SJSA1 (cell line): Measurements from ENCODE around the gene KTN1. TPM values are rescaled to one million over a fixed set of nuclear protein-coding genes. Genes with fewer than 3 reads are reported as not detected.

Experiments
- DNase-seq, 2 experiments: peaks; one replicate each; pipeline ENCODE4 v3.0.0-alpha.2; 2015 to 2020; ENCODE audit warnings: low spot score in 2 of 2, low read depth in 1 of 2
- H3K27ac ChIP-seq: fragments of 250-450 bp; sonication (Bioruptor Pico); 2 replicates; pipeline ENCODE4 v1.5.1; 2020; ENCODE audit warnings: mild to moderate bottlenecking, moderate library complexity
- H3K27me3 ChIP-seq: fragments of 250-450 bp; sonication (Bioruptor Pico); replicated peaks from 2 replicates; pipeline ENCODE4 v1.5.1; 2020; ENCODE audit warnings: mild to moderate bottlenecking, moderate library complexity
- H3K36me3 ChIP-seq: fragments of 250-450 bp; sonication (Bioruptor Pico); 2 replicates; pipeline ENCODE4 v1.5.1; 2020; ENCODE audit warnings: mild to moderate bottlenecking
- H3K4me1 ChIP-seq: fragments of 250-450 bp; sonication (Bioruptor Pico); replicated peaks from 2 replicates; pipeline ENCODE4 v1.6.1; 2021; ENCODE audit warnings: mild to moderate bottlenecking
- H3K4me3 ChIP-seq: fragments of 250-450 bp; sonication (Bioruptor Pico); 2 replicates; pipeline ENCODE4 v1.5.1; 2020; ENCODE audit warnings: mild to moderate bottlenecking
- H3K9me3 ChIP-seq: fragments of 250-450 bp; sonication (Bioruptor Pico); replicated peaks from 2 replicates; pipeline ENCODE4 v1.5.1; 2020; ENCODE audit warnings: mild to moderate bottlenecking
- total RNA-seq: library from RNA; depleted of rRNA; stranded (reverse); fragments of >200 nt; shearing (Covaris generic); gene quantifications from 2 replicates; pipeline ENCODE4 v1.2.3, GENCODE V29; 2014

Gene KTN1
- total RNA-seq, 1 experiment from 2014 or later, result 247 TPM

GRCh38 chr14:55645145-55645544, 65.1 kb downstream of the KTN1 start:
- Histone ChIP-seq H3K9me3 (no peaks in the 10 kb centered on the region), H3K4me1 (no peaks in the 10 kb centered on the region), H3K4me3 (no peak overlapping the region), H3K36me3 (peaks cover 84% of the 10 kb centered on the region), H3K27ac (no peak overlapping the region), H3K27me3 (no peaks in the 10 kb centered on the region)
- DNase-seq, result no peak

GRCh38 chr14:55645845-55646832, 66.1 kb downstream of the KTN1 start:
- Histone ChIP-seq H3K27ac (no peak overlapping the region), H3K9me3 (no peaks in the 10 kb centered on the region), H3K4me1 (no peaks in the 10 kb centered on the region), H3K4me3 (no peak overlapping the region), H3K27me3 (no peaks in the 10 kb centered on the region), H3K36me3 (peaks cover 83% of the 10 kb centered on the region)
- no peak for DNase-seq

GRCh38 chr14:55650992-55651391, 71.0 kb downstream of the KTN1 start:
- Histone ChIP-seq H3K4me3 (no peak overlapping the region), H3K9me3 (no peaks in the 10 kb centered on the region), H3K27me3 (no peaks in the 10 kb centered on the region), H3K27ac (no peak overlapping the region), H3K36me3 (peaks cover 82% of the 10 kb centered on the region), H3K4me1 (no peaks in the 10 kb centered on the region)
- no peak for DNase-seq

DNA sequence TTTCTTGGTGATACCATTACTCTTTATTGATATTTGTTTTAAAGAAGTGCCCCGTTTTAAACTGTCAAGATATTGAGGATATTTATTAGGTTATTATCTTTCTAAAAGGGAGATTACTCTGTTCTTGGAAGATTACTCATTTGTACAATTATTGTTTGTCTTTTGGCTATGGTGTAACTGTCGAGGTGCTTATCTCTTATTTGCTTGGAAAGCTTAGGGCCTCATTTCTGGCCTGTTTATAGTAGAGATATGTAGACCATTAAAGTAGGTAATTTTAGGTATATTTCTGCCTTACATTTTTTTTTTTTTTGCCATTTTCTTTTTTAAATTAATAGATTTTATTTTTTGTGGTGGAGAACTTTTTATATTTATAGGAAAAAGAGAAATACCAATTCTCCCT, 74.2 kb downstream of the KTN1 start:
- H3K27ac ChIP-seq, result no peak overlapping the region
- no peak for DNase-seq
- H3K27me3 ChIP-seq, result no peaks in the 10 kb centered on the region
- no peaks in the 10 kb centered on the region for H3K4me1 ChIP-seq
- H3K9me3 ChIP-seq, result no peaks in the 10 kb centered on the region
- H3K36me3 ChIP-seq, result peaks cover 92% of the 10 kb centered on the region
- H3K4me3 ChIP-seq, result no peak overlapping the region

GRCh38 chr14:55661029-55661428, 81.0 kb downstream of the KTN1 start:
- Histone ChIP-seq H3K27ac (no peak overlapping the region), H3K4me1 (peaks cover 17% of the 10 kb centered on the region), H3K4me3 (no peak overlapping the region), H3K9me3 (no peaks in the 10 kb centered on the region), H3K27me3 (no peaks in the 10 kb centered on the region), H3K36me3 (peaks cover 78% of the 10 kb centered on the region)
- no peak for DNase-seq

DNA sequence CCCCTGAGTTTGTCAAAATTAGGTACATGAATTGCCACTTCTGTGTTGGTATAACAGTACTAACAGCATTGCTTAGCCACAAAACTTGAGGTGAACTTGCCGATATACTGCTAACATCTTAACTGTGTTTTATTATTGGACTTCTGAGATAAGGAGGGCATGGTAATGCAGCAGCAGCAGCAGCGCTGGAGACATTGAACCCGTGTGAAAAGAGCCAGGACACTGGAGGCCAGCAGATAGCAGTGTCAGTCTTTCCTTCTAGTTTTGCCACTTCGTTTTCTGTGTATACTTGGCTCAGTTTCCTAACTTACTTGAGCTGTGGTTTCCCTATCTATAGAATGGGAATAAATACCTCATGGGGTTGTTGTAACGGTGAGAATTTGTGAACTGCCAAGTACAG, 82.7 kb downstream of the KTN1 start:
- H3K9me3 ChIP-seq, result no peaks in the 10 kb centered on the region
- peaks cover 65% of the 10 kb centered on the region for H3K36me3 ChIP-seq
- peaks cover 17% of the 10 kb centered on the region for H3K4me1 ChIP-seq
- H3K27me3 ChIP-seq, result no peaks in the 10 kb centered on the region
- DNase-seq, result no peak
- no peak overlapping the region for H3K27ac ChIP-seq
- no peak overlapping the region for H3K4me3 ChIP-seq

- no peak overlapping the region for H3K4me3 ChIP-seq
- DNase-seq, result peak in 1 of 2 experiments; percentile 53
- no peaks in the 10 kb centered on the region for H3K9me3 ChIP-seq
- H3K36me3 ChIP-seq, result peaks cover 54% of the 10 kb centered on the region
- peaks cover 17% of the 10 kb centered on the region for H3K4me1 ChIP-seq
- H3K27me3 ChIP-seq, result no peaks in the 10 kb centered on the region
- 0 out of 2 replicates have a peak overlapping the region, but pooled peaks have one; percentile 9 for H3K27ac ChIP-seq
Measured at GRCh38 chr14:55665067-55665675, 85.2 kb downstream of the KTN1 start.

- H3K36me3 ChIP-seq, result peaks cover 52% of the 10 kb centered on the region
- no peak for DNase-seq
- H3K27ac ChIP-seq, result no peak overlapping the region
- H3K4me3 ChIP-seq, result no peak overlapping the region
- H3K27me3 ChIP-seq, result no peaks in the 10 kb centered on the region
- peaks cover 37% of the 10 kb centered on the region for H3K4me1 ChIP-seq
- H3K9me3 ChIP-seq, result no peaks in the 10 kb centered on the region
Measured at GRCh38 chr14:55667801-55668200, 87.8 kb downstream of the KTN1 start.

DNA sequence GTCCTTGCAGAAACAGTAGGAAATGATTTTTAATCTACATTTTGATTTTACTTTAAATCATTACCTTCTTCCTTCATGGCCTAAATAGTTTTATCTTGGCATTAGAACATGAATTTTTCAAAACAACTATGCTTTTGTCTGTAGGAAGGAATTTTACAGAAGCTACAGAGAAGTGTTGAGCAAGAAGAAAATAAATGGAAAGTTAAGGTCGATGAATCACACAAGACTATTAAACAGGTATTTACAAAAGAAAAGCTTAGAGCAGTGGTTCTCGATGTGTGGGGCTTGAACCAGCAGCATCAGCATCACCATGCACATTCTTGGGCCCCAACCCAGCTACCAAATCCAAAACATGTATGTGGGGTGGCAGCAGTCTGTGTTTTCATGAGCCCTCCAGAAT, 91.6 kb downstream of the KTN1 start:
- peak; percentile 46 to 56 for DNase-seq
- no peak overlapping the region for H3K4me3 ChIP-seq
- peaks cover 64% of the 10 kb centered on the region for H3K36me3 ChIP-seq
- H3K27me3 ChIP-seq, result no peaks in the 10 kb centered on the region
- peaks cover 22% of the 10 kb centered on the region for H3K4me1 ChIP-seq
- no peaks in the 10 kb centered on the region for H3K9me3 ChIP-seq
- peak overlapping the region; percentile 16; the same call in 1 of the 2 replicates for H3K27ac ChIP-seq

DNA sequence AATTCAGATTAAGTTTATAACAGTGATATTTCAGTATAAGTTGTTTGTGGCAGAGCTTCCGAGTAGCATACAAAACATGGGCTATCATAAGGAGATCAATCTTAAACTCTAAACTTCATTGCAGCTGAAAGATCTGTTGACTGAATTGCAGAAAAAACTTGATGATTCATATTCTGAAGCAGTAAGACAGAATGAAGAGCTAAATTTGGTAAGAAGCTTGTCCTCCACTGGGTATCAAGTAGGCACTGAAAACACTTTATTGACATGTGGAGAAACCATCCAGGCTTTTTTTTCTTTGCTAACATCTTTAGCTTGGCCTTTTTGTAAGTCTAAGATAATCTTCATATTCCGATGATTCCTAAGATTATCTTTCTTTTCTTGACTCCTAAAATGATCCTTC, 93.0 kb downstream of the KTN1 start:
- H3K4me1 ChIP-seq, result peaks cover 22% of the 10 kb centered on the region
- H3K4me3 ChIP-seq, result no peak overlapping the region
- no peaks in the 10 kb centered on the region for H3K27me3 ChIP-seq
- H3K27ac ChIP-seq, result no peak overlapping the region
- DNase-seq, result no peak
- H3K36me3 ChIP-seq, result peaks cover 75% of the 10 kb centered on the region
- no peaks in the 10 kb centered on the region for H3K9me3 ChIP-seq

DNA sequence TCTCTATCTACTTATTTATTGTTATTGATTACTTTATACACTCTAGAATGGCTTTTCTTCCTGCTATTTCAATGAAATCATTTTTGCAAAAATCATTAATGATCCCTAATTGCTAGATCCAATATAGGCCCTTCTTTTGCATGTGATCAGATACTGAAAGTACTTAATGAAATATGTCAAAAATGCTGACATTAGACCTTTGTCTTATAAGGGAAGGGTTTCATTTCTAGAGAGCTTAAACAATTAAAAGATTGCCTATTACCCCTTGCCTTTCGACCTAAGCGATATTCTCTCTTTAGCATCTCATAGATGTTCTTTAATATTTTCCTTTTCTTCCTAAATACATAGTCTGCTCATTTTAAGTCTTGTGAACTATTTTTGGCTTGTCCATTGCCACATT, 101.1 kb downstream of the KTN1 start:
- Histone ChIP-seq H3K27ac (no peak overlapping the region), H3K4me1 (no peaks in the 10 kb centered on the region), H3K27me3 (no peaks in the 10 kb centered on the region), H3K4me3 (no peak overlapping the region), H3K9me3 (no peaks in the 10 kb centered on the region; the same call in 1 of the 2 replicates), H3K36me3 (peaks cover 83% of the 10 kb centered on the region)
- DNase-seq, result no peak

GRCh38 chr14:55684956-55685584, 105.1 kb downstream of the KTN1 start:
- Histone ChIP-seq H3K4me1 (0 out of 2 replicates have a peak, but pooled peaks cover 3% of the 10 kb centered on the region), H3K27me3 (no peaks in the 10 kb centered on the region), H3K27ac (no peak overlapping the region), H3K36me3 (peaks cover 63% of the 10 kb centered on the region), H3K4me3 (no peak overlapping the region), H3K9me3 (no peaks in the 10 kb centered on the region; the same call in 1 of the 2 replicates)
- DNase-seq, result no peak

- DNase-seq, result no peak
- no peak overlapping the region for H3K4me3 ChIP-seq
- H3K27me3 ChIP-seq, result no peaks in the 10 kb centered on the region
- H3K9me3 ChIP-seq, result no peaks in the 10 kb centered on the region
- H3K4me1 ChIP-seq, result peaks cover 6% of the 10 kb centered on the region
- H3K27ac ChIP-seq, result no peak overlapping the region
- peaks cover 49% of the 10 kb centered on the region for H3K36me3 ChIP-seq
Measured at GRCh38 chr14:55686713-55687112, 106.7 kb downstream of the KTN1 start.

- Histone ChIP-seq H3K27me3 (no peaks in the 10 kb centered on the region), H3K27ac (no peak overlapping the region), H3K36me3 (peaks cover 37% of the 10 kb centered on the region), H3K4me3 (no peak overlapping the region), H3K9me3 (no peaks in the 10 kb centered on the region), H3K4me1 (peaks cover 6% of the 10 kb centered on the region)
- DNase-seq, result no peak
Measured at GRCh38 chr14:55688566-55688965, 108.6 kb downstream of the KTN1 start.
